Body of pancreas (tissue), 4 donors: ENCODE data around the gene RAP1GAP2.

Experiments
- CTCF ChIP-seq, 7 experiments: fragments of 450-650 bp in 4 of 7; fragments of 200-600 bp in 3 of 7; sonication (generic) in 3 of 7; IDR thresholded peaks; one replicate each; pipeline ENCODE4 v1.5.1; 2016 to 2019; ENCODE audit warnings: antibody characterized with exemption in 7 of 7
- POLR2A ChIP-seq, 3 donors: fragments of 450-650 bp; IDR thresholded peaks; one replicate each; pipeline ENCODE4 v1.6.1; 2016; ENCODE audit warnings: antibody characterized with exemption in 3 of 3, mild to moderate bottlenecking in 2 of 3

- TF ChIP-seq CTCF (IDR thresholded peaks at IDR 0.05) (no peak), POLR2A (IDR thresholded peaks at IDR 0.05) (no peak)
Observed at GRCh38 chr17:3003296-3004149, 207.3 kb downstream of the RAP1GAP2 start.
